Small intestine (tissue), 7 donors: Measurements from ENCODE around the gene COL5A1. TPM values are rescaled to one million over a fixed set of nuclear protein-coding genes. Genes with fewer than 3 reads are reported as not detected.

Experiments
- DNase-seq, 2 donors: peaks; one replicate each; pipeline versions ENCODE4 v3.0.0 to v3.0.0-alpha.2; 2013
- FAIRE-seq: peaks from 2 replicates; lab custom pipeline; 2012; peaks lifted over from hg19 to GRCh38; lab: Jason Lieb, UNC
- H3K27ac ChIP-seq, 3 donors: one replicate each; pipeline ENCODE4 v1.5.1; 2013; ENCODE audit warnings: low read length in 2 of 3, mild to moderate bottlenecking in 2 of 3, control low read depth in 1 of 3, inconsistent platforms in 1 of 3, low read depth in 1 of 3, moderate library complexity in 1 of 3
- H3K27me3 ChIP-seq, 3 donors: one replicate each; pipeline ENCODE4 v1.6.1; 2013; ENCODE audit warnings: low read length in 3 of 3, inconsistent platforms in 1 of 3; ENCODE audit not compliant: control insufficient read depth in 3 of 3, insufficient read depth in 3 of 3
- H3K36me3 ChIP-seq, 3 donors: one replicate each; pipeline ENCODE4 v1.6.1; 2013; ENCODE audit warnings: low read length in 3 of 3, inconsistent platforms in 1 of 3, low read depth in 1 of 3, mild to moderate bottlenecking in 1 of 3, moderate library complexity in 1 of 3; ENCODE audit not compliant: control insufficient read depth in 3 of 3, insufficient read depth in 2 of 3
- H3K4me1 ChIP-seq, 3 donors: one replicate each; pipeline ENCODE4 v1.6.1; 2013; ENCODE audit warnings: low read length in 2 of 3, inconsistent platforms in 1 of 3, low read depth in 1 of 3, mild to moderate bottlenecking in 1 of 3, moderate library complexity in 1 of 3; ENCODE audit not compliant: control insufficient read depth in 3 of 3, insufficient read depth in 2 of 3
- H3K4me3 ChIP-seq, 3 donors: one replicate each; pipeline ENCODE4 v1.5.1; 2013; ENCODE audit warnings: low read length in 3 of 3, control low read depth in 1 of 3, inconsistent platforms in 1 of 3, low read depth in 1 of 3, mild to moderate bottlenecking in 1 of 3, moderate library complexity in 1 of 3
- H3K9me3 ChIP-seq, 2 donors: one replicate each; pipeline ENCODE4 v1.6.1; 2013; ENCODE audit warnings: low read depth in 1 of 2, low read length in 1 of 2; ENCODE audit not compliant: control insufficient read depth in 2 of 2, insufficient read depth in 1 of 2
- WGBS, 3 donors: extraction: QIAGEN DNeasy Blood & Tissue Kit; methylation state at CpG; one replicate each; pipeline ENCODE4 v1.1.7; 2013; 5-methylcytosine and 5-hydroxymethylcytosine counted together
- polyA plus RNA-seq, 4 donors: library from polyadenylated mRNA; stranded (reverse) in 3 of 4; unstranded in 1 of 4; fragments of 200-250 nt in 3 of 4; fragments of 120-200 nt in 1 of 4; gene quantifications; one replicate each; pipeline versions ENCODE4 v1.2.1 to v1.2.3, GENCODE V29; 2013
- donor health status: healthy with polysubstance abuse.
- donor health status: control.
- donor health status: control.
- donor health status: Bipolar disorder and iron deficiency.
- donor health status: healthy.

Gene COL5A1
- polyA plus RNA-seq, 4 donors = 0.22 to 54.0 (median 5.4) TPM

GRCh38 chr9:134869554-134870300, 228.1 kb downstream of the COL5A1 start:
- Histone ChIP-seq H3K27me3 (no peaks in the 10 kb centered on the region), H3K4me3 (no peak overlapping the region), H3K9me3 (no peaks in the 10 kb centered on the region), H3K4me1 (no peaks in the 10 kb centered on the region), H3K36me3 (no peaks in the 10 kb centered on the region), H3K27ac (no peak overlapping the region)
- no peak for DNase-seq
- no peak for FAIRE-seq
- 73 to 84% (median 77%) methylated on average over 16 to 17 of the region's 17 CpGs for WGBS, 3 donors

- no peak for FAIRE-seq
These were observed 228.7 kb downstream of the COL5A1 start for GRCh38 chr9:134870301-134870694.

DNA sequence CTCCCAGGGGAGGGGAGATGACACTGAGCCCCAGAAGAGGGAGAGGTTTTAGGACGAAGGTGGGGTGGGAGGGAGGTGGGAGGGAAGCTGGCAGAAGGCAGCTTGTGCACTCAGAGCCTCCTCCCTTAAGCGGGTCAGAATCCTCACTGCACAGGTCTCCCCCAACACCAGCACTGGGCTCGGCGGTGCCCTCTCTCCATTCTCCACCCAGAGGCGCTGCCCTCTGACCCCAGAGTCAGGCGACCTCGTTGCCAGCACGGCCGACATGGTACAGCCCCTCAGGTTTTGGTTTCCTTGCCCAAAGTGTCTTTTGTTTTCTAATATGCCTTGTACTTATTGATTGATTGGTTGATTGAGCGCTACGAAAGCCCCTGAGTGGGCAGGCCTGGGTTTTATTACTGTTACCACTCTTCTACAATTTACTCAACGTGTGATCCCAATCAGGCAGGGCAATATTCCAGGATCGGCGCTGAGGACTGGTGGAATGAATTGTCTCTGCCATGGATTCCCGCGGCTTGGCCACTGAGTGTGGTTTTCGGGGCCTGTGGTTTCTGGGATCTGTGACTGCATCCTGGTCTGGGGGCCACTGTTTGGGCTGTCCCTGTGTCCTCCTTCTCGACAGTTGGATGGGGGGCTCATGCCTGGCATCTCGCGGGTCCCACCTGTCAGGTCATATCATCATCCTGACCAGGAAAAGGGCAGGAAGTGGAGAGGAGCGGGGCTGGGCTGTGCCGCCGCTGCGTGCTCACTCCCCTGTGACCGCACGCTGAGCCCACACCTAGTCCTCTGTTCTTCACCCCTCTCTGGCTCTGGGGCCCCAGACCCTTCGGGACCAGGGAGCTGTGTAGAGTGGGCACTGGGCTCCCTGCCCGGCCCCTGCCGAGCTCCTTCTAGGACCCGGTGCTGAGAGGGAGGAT, 229.4 kb downstream of the COL5A1 start:
- Histone ChIP-seq H3K27me3 (no peaks in the 10 kb centered on the region), H3K9me3 (no peaks in the 10 kb centered on the region), H3K4me3 (no peak overlapping the region), H3K36me3 (no peaks in the 10 kb centered on the region), H3K27ac (peak overlapping the region in 1 of 3 donors; percentile 44), H3K4me1 (no peaks in the 10 kb centered on the region)
- WGBS, 3 donors = 73 to 77% (median 76%) methylated on average over 29 to 30 of the region's 30 CpGs
- no peak for DNase-seq
- no peak for FAIRE-seq

More at GRCh38 chr9:134870301-134870694, 228.7 kb downstream of the COL5A1 start:
- no peaks in the 10 kb centered on the region for H3K9me3 ChIP-seq
- no peaks in the 10 kb centered on the region for H3K36me3 ChIP-seq
- DNase-seq = no peak
- no peak overlapping the region for H3K4me3 ChIP-seq
- WGBS, 3 donors = 67 to 85% (median 73%) methylated on average over 11 of the region's 11 CpGs
- H3K27me3 ChIP-seq = no peaks in the 10 kb centered on the region
- no peaks in the 10 kb centered on the region for H3K4me1 ChIP-seq
- no peak overlapping the region for H3K27ac ChIP-seq

GRCh38 chr9:134871697-134872340, 230.2 kb downstream of the COL5A1 start:
- Histone ChIP-seq H3K9me3 (no peaks in the 10 kb centered on the region), H3K36me3 (no peaks in the 10 kb centered on the region), H3K4me1 (no peaks in the 10 kb centered on the region), H3K4me3 (no peak overlapping the region), H3K27ac (peak overlapping the region in 1 of 3 donors; percentile 44), H3K27me3 (no peaks in the 10 kb centered on the region)
- DNase-seq (peak in 1 of 2 donors; percentile 11), FAIRE-seq (no peak)
- WGBS, 3 donors = 53 to 76% (median 72%) methylated on average over 16 of the region's 16 CpGs

DNA sequence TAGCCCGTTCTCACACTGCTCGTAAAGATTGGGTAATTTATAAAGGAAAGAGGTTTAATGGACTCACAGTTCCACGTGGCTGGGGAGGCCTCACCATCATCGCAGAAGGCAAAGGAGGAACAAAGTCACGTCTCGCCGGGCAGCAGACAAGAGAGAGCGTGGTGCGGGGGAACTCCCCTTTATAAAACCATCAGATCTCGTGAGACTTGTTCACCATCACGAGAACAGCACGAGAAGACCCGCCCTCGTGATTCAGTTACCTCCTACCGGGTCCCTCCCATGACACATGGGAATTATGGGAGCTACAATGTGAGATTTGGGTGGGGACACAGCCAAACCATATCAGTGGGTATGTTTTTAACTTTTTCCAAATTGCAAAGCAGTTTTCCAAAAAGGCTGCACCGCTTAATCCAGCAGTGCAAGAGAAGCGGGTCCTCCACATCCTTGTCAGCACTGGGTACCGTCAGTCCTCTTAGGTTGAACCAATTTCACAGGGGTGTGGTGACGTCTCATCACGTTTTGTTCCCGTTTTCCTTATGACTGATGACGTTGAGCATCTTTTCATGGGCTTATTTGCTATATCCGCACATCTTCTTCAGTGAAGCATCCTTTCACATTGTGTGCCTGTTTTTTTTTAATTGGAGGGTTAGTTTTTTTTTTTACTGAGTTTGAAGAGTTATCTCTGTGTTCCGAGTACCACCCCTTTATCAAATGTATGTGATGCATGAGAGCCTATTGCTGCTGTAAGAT, 231.1 kb downstream of the COL5A1 start:
- DNase-seq = no peak
- no peak overlapping the region for H3K27ac ChIP-seq
- 78 to 80% (median 79%) methylated on average over 24 of the region's 24 CpGs for WGBS, 3 donors
- no peaks in the 10 kb centered on the region for H3K27me3 ChIP-seq
- H3K4me3 ChIP-seq = no peak overlapping the region
- no peaks in the 10 kb centered on the region for H3K36me3 ChIP-seq
- H3K4me1 ChIP-seq = no peaks in the 10 kb centered on the region
- FAIRE-seq = no peak
- H3K9me3 ChIP-seq = no peaks in the 10 kb centered on the region

GRCh38 chr9:134875371-134875770, 233.8 kb downstream of the COL5A1 start:
- no peak for DNase-seq
- WGBS, 3 donors = 36 to 64% (median 43%) methylated on average over 1 of the region's 1 CpG
- Histone ChIP-seq H3K36me3 (no peaks in the 10 kb centered on the region), H3K9me3 (no peaks in the 10 kb centered on the region), H3K27ac (no peak overlapping the region), H3K27me3 (no peaks in the 10 kb centered on the region), H3K4me3 (no peak overlapping the region), H3K4me1 (no peaks in the 10 kb centered on the region)
- FAIRE-seq = no peak

- no peak for FAIRE-seq
- no peaks in the 10 kb centered on the region for H3K36me3 ChIP-seq
- H3K4me1 ChIP-seq = no peaks in the 10 kb centered on the region
- no peak overlapping the region for H3K4me3 ChIP-seq
- no peaks in the 10 kb centered on the region for H3K27me3 ChIP-seq
- 65 to 86% (median 67%) methylated on average over 4 of the region's 4 CpGs for WGBS, 3 donors
- H3K27ac ChIP-seq = no peak overlapping the region
- DNase-seq = no peak
- no peaks in the 10 kb centered on the region for H3K9me3 ChIP-seq
These were observed 235.9 kb downstream of the COL5A1 start for GRCh38 chr9:134877541-134877940.
